Measurements from ENCODE around the gene GIGYF2.

Gene GIGYF2

DNA sequence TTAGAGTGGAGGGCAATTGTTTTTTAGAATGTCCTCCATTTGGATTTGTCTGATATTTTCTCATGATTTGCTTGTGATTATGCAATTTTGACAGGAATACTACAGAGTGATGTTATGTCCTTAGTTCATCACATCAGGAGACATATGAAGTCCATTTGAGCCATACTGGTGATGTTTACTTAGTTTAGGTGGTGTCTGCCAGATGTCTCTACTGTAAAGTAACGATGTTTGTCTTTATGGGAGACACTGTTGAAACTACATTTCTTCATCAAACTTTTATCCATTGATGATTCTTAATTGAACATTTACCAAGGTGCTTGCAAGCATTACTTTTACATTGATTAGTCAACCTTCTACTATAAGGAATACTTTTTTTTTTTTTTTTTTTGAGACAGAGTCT lies 168.0 kb downstream of the GIGYF2 start:
- TF ChIP-seq SIN3A (IDR thresholded peaks at IDR 0.05; ENCODE audit: borderline replicate concordance, insufficient read depth, low read length): no peak
- no peak for TF ChIP-seq TAF1 (IDR thresholded peaks at IDR 0.05; ENCODE audit: borderline replicate concordance, insufficient read depth, low read length)
- TF ChIP-seq POLR2AphosphoS5 (IDR thresholded peaks at IDR 0.05; ENCODE audit: low read depth, low read length): no peak
- no peak for TF ChIP-seq REST (IDR thresholded peaks at IDR 0.05; ENCODE audit: insufficient read depth in 1 of 2, low read depth in 2 of 2, low read length in 2 of 2)
- no peak for TF ChIP-seq FOXP2 (optimal IDR thresholded peaks at IDR 0.05; ENCODE audit: borderline replicate concordance, extremely low read depth, extremely low read length, insufficient read depth)

- TF ChIP-seq POLR2AphosphoS5 (IDR thresholded peaks at IDR 0.05; ENCODE audit: low read depth, low read length) (no peak), FOXP2 (optimal IDR thresholded peaks at IDR 0.05; ENCODE audit: borderline replicate concordance, extremely low read depth, extremely low read length, insufficient read depth) (no peak), REST (IDR thresholded peaks at IDR 0.05; ENCODE audit: insufficient read depth in 1 of 2, low read depth in 2 of 2, low read length in 2 of 2) (no peak), TAF1 (IDR thresholded peaks at IDR 0.05; ENCODE audit: borderline replicate concordance, insufficient read depth, low read length) (no peak), SIN3A (IDR thresholded peaks at IDR 0.05; ENCODE audit: borderline replicate concordance, insufficient read depth, low read length) (no peak)
Measured at GRCh38 chr2:232866104-232866503, 169.0 kb downstream of the GIGYF2 start.

GRCh38 chr2:232869138-232870017 lies 172.2 kb downstream of the GIGYF2 start:
- TF ChIP-seq FOXP2 (optimal IDR thresholded peaks at IDR 0.05; ENCODE audit: borderline replicate concordance, extremely low read depth, extremely low read length, insufficient read depth) (no peak), POLR2AphosphoS5 (IDR thresholded peaks at IDR 0.05; ENCODE audit: low read depth, low read length) (no peak)

DNA sequence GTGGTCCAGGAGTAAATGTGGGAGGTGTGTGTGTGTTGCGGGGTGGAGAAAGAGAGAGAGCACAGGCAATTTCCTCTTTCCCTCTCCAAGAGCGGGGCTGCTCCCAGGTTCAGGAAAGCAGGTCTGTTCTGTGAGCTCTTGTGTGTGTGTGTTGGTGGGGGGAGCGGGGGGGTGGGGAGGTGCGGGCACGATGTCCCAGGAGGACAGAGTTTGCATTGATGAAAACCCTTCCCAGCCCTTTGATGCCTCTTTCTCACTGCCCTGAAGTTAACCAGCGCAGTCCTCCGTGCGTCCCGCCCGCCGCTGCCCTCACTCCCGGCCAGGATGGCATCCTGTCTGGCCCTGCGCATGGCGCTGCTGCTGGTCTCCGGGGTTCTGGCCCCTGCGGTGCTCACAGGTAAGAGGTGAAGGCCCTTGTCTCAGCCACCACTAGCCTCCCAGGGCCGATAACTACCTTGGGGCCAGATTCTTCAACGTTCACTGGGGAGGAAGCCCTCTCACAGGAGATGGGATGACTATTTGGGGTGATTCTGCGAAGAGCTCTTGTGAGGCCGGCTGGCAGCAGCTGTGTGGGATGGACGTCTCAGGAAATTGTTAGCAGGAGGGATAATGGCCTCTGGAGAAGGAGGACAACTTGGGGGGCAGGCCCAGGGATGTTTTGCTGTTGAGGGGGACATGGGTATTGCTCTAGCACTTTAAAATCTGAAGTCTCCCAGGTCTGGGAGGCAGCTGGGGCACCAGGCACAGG lies 173.1 kb downstream of the GIGYF2 start, which contains the start of gene SNORC:
Gene SNORC, plus strand, starts transcription at position 247 of the 748 bp plus-strand sequence. Its CDS starts 78 bp downstream, at position 325.
- TF ChIP-seq REST (IDR thresholded peaks at IDR 0.05; ENCODE audit: insufficient read depth in 1 of 2, low read depth in 2 of 2, low read length in 2 of 2): no peak
- no peak for TF ChIP-seq POLR2AphosphoS5 (IDR thresholded peaks at IDR 0.05; ENCODE audit: low read depth, low read length)
- TF ChIP-seq SIN3A (IDR thresholded peaks at IDR 0.05; ENCODE audit: borderline replicate concordance, insufficient read depth, low read length): no peak
- TF ChIP-seq FOXP2 (optimal IDR thresholded peaks at IDR 0.05; ENCODE audit: borderline replicate concordance, extremely low read depth, extremely low read length, insufficient read depth): no peak
- TF ChIP-seq TAF1 (IDR thresholded peaks at IDR 0.05; ENCODE audit: borderline replicate concordance, insufficient read depth, low read length): no peak

- TF ChIP-seq REST (IDR thresholded peaks at IDR 0.05; ENCODE audit: insufficient read depth in 1 of 2, low read depth in 2 of 2, low read length in 2 of 2): no peak
- no peak for TF ChIP-seq FOXP2 (optimal IDR thresholded peaks at IDR 0.05; ENCODE audit: borderline replicate concordance, extremely low read depth, extremely low read length, insufficient read depth)
- TF ChIP-seq POLR2AphosphoS5 (IDR thresholded peaks at IDR 0.05; ENCODE audit: low read depth, low read length): no peak
- no peak for TF ChIP-seq SIN3A (IDR thresholded peaks at IDR 0.05; ENCODE audit: borderline replicate concordance, insufficient read depth, low read length)
- TF ChIP-seq TAF1 (IDR thresholded peaks at IDR 0.05; ENCODE audit: borderline replicate concordance, insufficient read depth, low read length): no peak
Measured at GRCh38 chr2:232870766-232871371, 173.7 kb downstream of the GIGYF2 start.

Measured in PFSK-1 (cell line).